Activated T-cell treated with anti-CD3 and anti-CD28 coated beads for 4 hours (primary cell): Measurements from ENCODE around the gene PPP1R27.
"Not testable (repeated sequence)": the region's sequence is repeated elsewhere in the genome, so short reads cannot be mapped to it uniquely, and the experiment has no call there.

Experiments
- DNase-seq: peaks from one replicate; pipeline ENCODE4 v3.0.0-alpha.2; 2020

Gene PPP1R27

DNA sequence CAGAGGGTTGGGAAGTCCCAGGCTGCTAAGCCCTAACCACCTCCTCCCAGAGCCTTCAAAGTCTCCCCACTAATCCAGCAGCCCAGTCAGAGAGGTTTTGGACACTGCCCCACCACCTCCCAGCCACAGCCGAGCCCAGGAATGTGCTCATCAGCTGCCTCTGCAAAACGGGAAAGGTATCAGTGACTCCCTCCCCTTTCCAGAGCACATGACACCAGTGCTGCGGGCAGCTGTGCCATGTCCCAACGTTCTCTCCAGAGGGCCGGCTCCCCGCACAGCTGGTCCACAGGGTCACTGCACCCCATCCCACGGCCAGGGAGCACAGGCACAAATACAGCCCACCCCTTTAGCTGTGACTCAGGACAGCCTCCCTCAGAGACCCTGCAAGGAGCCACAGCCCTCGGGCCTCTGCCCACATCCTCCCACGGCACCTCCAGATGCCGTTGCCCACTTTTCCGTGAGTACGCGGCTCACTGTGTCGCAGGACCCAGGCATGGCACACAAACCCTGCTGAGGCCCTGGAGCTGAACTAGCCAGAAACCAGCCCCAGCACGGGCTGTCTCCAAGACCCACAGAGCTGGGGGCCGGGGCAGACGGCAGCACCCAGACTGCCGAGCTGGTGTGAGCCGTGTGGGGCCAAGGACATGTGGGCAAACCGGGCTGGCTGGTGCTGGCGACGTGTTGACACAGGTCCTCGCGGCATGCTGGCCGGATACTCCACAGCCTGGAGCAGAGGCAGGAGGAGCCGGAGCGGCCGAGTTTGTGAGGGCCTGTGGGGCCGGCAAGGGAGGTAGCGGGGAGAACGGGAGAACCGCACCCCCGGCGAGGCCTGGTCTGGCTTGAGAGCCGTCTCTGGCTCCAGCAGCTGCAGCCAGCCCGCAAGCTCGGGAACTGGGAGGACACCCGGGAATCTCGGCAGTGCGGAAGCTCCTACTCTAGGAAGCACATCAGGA is 6.3 kb upstream of the PPP1R27 start:
- no peak for DNase-seq

DNA sequence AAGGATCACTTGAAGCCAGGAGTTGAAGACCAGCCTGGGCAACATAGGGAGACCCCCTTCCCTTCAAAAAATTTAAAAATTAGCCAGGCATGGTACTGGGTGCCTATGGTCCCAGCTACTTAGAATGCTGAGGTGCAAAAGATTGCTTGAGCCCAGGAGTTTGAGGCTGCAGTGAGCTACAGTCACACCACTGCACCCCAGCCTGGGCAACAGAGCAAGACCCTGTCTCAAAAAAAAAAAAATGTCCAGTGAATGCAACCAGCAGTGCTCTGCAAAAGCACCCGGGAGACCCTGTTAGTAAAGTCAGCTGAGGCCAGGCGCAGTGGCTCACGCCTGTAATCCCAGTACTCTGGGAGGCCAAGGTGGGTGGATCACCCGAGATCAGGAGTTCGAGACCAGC is 5.2 kb upstream of the PPP1R27 start:
- not testable (repeated sequence) for DNase-seq

- no peak for DNase-seq
Observed at GRCh38 chr17:81839301-81839700, 4.5 kb upstream of the PPP1R27 start.

- DNase-seq: no peak
Observed at GRCh38 chr17:81838753-81839255, 4.0 kb upstream of the PPP1R27 start.

DNA sequence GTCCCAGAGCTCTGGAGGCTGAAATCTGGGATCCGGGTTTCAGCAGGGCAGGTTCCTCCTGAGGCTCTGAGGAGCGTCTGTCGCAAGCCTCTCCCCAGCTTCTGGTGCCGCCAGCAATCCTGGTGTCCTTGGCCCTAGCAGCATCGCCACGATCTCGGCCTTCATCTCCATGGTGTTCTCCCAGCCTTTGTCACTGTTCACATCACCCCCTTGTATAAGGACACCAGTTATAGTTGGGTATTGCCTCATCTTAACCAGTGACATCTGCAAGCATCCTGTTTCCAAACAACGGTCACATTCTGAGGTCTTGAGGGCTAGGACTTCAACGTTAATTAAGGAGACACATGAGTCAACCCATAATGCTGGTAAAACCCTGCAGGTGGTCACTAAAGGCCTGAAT is 2.8 kb upstream of the PPP1R27 start:
- no peak for DNase-seq

GRCh38 chr17:81833921-81834830 is 674 bp downstream of the PPP1R27 start:
- DNase-seq: no peak

DNA sequence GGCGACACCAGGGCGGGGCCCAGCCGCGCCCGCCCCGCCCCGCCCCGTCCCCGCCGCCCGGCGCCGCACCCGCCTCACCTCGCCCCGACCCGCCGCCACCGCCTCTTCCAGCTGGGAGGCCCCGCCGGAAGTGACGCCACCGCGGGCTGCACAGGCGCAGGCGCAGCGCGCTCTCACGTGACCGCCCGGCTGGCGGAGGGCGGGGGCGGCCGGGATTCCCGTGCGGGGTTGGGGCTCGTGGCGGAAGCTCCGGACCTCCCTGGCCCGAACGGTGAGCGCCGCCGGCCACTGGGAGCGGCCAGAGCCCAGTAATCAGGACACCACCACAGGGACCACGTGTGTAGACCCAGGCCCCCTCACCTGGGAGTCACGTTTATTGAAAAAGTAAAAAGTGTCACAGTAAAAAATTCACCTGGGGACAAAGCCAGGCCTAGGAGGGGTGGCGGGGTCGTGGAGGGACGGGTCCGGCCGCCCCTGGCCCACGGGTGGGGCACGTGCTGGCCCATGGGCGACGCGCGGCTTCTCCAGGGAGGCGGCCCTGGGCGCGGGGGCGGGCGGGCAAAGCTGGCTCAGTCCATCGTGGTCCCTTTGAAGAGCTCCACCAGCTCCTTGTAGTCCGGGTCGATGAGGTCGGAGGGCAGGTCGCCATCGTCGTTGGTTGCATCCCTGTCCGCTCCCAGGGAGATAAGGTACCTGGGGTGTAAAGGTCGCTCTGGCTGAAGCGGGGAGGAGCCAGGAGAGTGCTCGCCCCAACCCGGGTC is 1.5 kb downstream of the PPP1R27 start, which contains the start of gene MCRIP1:
TSS of gene MCRIP1 (minus strand) at position 132 of the 761 bp plus-strand sequence. CDS start 8,785 bp downstream, outside the sequence.
- peak; percentile 91 for DNase-seq

- peak; percentile 25 for DNase-seq
Observed at GRCh38 chr17:81832608-81833159, 2.2 kb downstream of the PPP1R27 start.

GRCh38 chr17:81831957-81832607 is 2.8 kb downstream of the PPP1R27 start:
- peak; percentile 27 for DNase-seq

DNA sequence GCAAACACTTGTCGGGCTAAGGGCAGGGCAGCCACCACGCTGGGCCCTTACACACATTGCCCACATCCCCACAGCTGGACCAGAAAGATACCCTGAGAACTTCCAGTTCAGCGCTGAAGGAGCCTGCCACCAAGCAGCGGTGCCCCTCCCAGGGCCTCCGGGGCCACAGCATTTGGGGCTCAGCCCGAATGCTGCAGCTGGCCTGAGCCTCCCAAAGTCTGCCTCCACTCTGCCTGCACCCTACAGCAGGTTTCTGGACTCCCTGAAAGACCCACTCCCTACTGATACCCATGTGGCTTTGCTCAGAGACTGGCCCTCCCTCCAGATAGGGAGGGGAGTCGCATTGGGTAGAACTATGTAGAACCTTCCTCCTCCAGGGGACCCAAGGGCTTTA is 3.3 kb downstream of the PPP1R27 start:
- no peak for DNase-seq

- no peak for DNase-seq
Observed at GRCh38 chr17:81829858-81830257, 5.0 kb downstream of the PPP1R27 start.

DNA sequence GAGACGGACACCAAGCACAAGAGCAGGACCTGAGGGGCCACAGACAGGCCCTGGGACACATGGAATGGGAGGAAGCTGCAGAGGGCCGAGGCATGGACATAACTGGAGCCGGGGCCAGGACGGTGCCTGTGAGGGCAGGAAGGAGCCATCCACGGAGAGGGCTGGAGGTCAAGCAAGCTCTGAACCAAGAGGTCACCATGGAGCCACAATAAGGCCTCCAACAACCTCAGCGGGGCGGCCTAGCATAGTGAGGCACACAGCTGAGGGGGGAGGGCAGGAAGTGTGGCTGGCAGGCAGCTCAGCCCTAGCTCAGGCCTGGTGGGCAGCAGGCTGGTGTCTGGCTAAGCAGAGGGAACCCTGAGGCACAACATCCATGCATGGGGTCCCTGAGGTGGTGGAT is 6.2 kb downstream of the PPP1R27 start:
- no peak for DNase-seq

- no peak for DNase-seq
Observed at GRCh38 chr17:81825841-81826466, 8.9 kb downstream of the PPP1R27 start.

DNA sequence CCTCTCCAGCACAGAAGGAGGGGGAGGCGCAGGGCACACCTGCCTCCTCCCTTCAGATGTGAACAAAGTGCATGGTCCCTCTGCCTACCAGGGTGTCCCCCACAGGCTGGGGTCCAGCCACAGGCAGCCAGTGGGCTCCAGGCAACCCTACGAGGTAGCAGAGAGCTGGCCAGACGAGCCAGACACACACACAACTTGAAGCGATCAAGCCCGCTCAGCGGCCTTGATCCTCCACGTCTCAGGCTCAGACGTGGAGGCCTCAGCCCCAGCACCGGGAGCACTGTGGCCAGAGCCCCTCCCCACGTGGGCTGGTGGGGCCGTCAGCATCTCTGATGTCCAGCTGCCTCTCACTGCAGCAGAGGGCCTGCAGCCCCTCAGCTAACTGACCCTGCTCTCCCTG is 10.3 kb downstream of the PPP1R27 start:
- no peak for DNase-seq

DNA sequence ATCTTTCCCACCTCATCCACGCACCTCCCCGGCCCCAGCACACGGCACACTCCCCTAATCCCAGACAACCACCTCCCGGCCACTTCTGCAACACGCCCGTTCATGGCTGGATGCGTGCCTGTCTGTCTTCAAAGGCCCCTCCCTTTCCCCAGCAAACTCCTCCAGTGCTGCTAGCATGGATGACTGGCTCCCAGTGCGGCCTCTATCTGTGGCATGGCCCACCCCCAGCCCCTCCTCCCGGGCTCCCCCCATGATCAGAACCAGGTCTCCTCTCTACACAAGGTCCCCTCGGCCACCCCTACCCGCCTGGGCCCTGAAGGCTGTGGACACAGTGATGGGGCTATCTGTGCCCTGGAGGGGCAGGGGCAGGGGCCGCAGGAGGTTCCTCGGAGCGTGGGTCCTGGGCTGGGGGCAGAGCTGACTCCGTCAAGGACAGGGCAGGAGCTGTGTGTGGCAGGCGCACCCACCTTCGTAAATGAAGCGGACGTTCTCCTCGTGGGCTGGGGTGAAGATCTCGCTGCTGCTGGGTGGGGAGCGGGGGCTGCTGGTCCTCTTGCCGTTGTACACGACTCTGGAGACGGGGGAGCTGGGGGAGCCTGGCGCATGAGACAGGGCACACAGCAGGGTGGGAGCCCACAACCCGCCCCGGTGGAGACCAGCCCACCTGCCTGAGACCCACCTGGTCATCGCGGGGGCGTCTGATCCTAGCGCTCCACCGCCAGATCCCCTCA is 10.9 kb downstream of the PPP1R27 start:
- no peak for DNase-seq

- DNase-seq: no peak
Observed at GRCh38 chr17:81822996-81823819, 11.6 kb downstream of the PPP1R27 start.

DNA sequence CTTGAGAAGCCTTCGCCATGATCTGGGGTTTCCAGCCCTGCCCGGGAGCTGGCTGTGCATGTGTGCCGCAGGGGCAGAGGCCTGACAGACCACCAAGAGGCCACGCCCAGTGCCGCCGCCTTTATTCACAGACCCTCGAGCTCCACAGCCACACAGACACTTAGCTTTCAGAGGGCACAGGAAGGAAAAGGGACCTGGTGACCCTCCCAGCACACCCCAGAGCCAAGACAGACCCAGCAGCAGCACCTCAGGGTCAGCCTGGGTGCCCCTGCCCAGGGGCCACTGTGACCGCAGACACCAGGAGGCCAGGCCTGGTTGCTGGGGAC is 12.6 kb downstream of the PPP1R27 start:
- no peak for DNase-seq

- DNase-seq: no peak
Observed at GRCh38 chr17:81821603-81822311, 13.1 kb downstream of the PPP1R27 start.

DNA sequence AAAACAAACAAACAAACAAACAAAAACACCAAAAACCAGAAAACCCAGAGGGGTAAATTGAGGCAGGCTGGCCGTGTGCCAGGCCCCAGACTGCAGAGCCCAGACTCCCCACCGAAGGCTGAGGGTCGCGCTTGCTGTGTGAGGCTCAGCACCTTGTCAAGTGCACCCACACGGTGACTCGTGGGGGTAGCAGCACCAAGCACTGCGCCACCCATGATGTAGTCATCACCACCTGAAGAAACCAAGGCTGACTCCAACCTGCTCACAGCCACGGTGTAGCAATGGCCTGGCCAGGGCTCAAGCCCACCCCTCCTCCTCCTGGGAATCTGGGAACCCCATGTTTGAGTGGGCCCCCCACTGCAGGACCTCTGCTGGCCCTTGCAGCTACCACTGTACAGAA is 13.7 kb downstream of the PPP1R27 start:
- DNase-seq: no peak
